ENCODE measurements around the gene SUN5. TPM values are rescaled to one million over a fixed set of nuclear protein-coding genes. Genes with fewer than 3 reads are reported as not detected.

The SUN5 gene
- total RNA-seq, 1 experiment from 2014 or later, result not detected

DNA sequence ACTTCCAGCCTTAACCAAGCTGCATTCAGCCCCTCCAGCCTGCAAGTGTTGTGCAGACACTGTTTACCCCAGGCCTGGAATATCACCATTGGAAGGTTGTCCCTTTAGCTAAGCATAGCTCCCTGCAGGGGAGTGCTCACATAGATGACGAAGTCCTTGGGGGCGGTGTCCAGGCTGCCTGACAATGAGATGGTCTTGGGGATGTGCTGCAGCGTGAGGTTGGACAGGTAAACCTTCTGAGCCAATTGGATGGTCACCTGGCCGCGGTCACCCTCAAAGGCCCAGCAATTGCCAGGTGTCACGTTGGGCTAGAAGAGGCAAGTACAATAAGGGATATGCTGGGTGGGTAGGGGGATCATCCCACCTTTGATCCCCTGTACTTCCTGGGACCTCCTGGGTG lies 18.6 kb downstream of the SUN5 start:
- H3K36me3 ChIP-seq (ENCODE audit: control insufficient read depth, insufficient read depth, low read length), result no peaks in the 10 kb centered on the region
- no peaks in the 10 kb centered on the region for H3K27me3 ChIP-seq (ENCODE audit: control insufficient read depth, insufficient read depth, low read length)
- ChIA-PET POLR2A (no interaction called here), CTCF (interaction anchor here (0.5 kb wide), 1 partner anchor 67 kb away, joined by 4 read pairs; no protein-coding TSS in a partner anchor)
- no peak for ATAC-seq
- no peak for DNase-seq (ENCODE audit: low read depth, low spot score)
- intact Hi-C loops (cut with micrococcal nuclease; ENCODE audit: unreplicated experiment) (no loop called here), in situ Hi-C loops (cut with HindIII; ENCODE audit: low pct_unique_long_range_greater_than_20kb, low sequenced_read_pairs) (no loop called here)
- TF ChIP-seq POLR2AphosphoS5 (IDR thresholded peaks at IDR 0.05; ENCODE audit: low read depth, low read length), result no peak
- no peak for TF ChIP-seq TCF7L2 (IDR thresholded peaks at IDR 0.05; ENCODE audit: low read depth, low read length)
- TF ChIP-seq, protein P1, sequence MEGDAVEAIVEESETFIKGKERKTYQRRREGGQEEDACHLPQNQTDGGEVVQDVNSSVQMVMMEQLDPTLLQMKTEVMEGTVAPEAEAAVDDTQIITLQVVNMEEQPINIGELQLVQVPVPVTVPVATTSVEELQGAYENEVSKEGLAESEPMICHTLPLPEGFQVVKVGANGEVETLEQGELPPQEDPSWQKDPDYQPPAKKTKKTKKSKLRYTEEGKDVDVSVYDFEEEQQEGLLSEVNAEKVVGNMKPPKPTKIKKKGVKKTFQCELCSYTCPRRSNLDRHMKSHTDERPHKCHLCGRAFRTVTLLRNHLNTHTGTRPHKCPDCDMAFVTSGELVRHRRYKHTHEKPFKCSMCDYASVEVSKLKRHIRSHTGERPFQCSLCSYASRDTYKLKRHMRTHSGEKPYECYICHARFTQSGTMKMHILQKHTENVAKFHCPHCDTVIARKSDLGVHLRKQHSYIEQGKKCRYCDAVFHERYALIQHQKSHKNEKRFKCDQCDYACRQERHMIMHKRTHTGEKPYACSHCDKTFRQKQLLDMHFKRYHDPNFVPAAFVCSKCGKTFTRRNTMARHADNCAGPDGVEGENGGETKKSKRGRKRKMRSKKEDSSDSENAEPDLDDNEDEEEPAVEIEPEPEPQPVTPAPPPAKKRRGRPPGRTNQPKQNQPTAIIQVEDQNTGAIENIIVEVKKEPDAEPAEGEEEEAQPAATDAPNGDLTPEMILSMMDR (IDR thresholded peaks at IDR 0.05), result no peak
- no peak for TF ChIP-seq SIN3A (IDR thresholded peaks at IDR 0.05; ENCODE audit: borderline replicate concordance, insufficient read depth, low read depth, low read length)
- TF ChIP-seq, protein P2, sequence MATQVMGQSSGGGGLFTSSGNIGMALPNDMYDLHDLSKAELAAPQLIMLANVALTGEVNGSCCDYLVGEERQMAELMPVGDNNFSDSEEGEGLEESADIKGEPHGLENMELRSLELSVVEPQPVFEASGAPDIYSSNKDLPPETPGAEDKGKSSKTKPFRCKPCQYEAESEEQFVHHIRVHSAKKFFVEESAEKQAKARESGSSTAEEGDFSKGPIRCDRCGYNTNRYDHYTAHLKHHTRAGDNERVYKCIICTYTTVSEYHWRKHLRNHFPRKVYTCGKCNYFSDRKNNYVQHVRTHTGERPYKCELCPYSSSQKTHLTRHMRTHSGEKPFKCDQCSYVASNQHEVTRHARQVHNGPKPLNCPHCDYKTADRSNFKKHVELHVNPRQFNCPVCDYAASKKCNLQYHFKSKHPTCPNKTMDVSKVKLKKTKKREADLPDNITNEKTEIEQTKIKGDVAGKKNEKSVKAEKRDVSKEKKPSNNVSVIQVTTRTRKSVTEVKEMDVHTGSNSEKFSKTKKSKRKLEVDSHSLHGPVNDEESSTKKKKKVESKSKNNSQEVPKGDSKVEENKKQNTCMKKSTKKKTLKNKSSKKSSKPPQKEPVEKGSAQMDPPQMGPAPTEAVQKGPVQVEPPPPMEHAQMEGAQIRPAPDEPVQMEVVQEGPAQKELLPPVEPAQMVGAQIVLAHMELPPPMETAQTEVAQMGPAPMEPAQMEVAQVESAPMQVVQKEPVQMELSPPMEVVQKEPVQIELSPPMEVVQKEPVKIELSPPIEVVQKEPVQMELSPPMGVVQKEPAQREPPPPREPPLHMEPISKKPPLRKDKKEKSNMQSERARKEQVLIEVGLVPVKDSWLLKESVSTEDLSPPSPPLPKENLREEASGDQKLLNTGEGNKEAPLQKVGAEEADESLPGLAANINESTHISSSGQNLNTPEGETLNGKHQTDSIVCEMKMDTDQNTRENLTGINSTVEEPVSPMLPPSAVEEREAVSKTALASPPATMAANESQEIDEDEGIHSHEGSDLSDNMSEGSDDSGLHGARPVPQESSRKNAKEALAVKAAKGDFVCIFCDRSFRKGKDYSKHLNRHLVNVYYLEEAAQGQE (IDR thresholded peaks at IDR 0.05; ENCODE audit: insufficient read depth in 1 of 2, low read depth in 2 of 2, low read length in 1 of 2), result no peak
- no peak overlapping the region for H3K27ac ChIP-seq (ENCODE audit: low read length)
- no TSS peak for BruUV-seq (replicated peaks)
- H3K4me3 ChIP-seq (ENCODE audit: low read depth in 2 of 2, low read length in 2 of 2), result no peak overlapping the region
- no peaks in the 10 kb centered on the region for H3K4me1 ChIP-seq (ENCODE audit: control insufficient read depth, insufficient read depth, low read length)
- H3K9me3 ChIP-seq (ENCODE audit: control insufficient read depth, insufficient read depth, low read depth, low read length), result no peaks in the 10 kb centered on the region

DNA sequence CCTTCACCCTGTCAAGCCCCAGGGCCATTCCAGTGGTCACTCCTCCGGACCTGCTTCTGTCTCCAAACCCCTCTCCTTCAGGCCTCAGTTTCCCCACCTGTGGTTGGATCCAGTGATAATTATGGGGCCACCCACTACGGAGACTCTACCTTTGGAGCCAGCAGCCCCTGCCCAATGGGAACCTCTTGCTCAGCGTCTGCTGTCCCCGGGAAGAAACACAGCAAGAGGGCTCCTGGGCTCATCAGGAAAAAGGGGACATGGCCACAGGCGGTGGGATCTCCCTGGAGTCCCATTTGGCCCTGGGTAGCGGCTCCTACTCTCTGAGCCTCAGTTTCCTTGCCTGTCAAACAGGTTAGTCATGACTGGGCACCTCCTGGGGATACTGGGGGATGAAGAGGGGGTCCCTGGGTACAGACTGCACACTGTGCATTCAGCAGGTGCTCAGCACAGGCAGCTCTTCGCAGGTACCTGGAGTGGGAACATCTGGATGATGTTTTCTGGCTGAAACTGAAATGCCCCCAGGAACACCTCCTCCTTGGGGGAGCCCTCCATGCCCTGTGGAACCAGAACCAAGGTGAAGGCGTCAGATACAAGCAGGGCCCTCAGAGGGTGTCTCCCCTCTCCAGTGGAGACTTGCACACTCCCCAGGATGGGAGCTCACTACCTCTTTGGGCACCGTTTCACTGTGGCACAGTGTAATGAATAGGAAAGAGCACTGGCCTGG lies 19.4 kb downstream of the SUN5 start:
- Histone ChIP-seq H3K27me3 (ENCODE audit: control insufficient read depth, insufficient read depth, low read length) (no peaks in the 10 kb centered on the region), H3K36me3 (ENCODE audit: control insufficient read depth, insufficient read depth, low read length) (no peaks in the 10 kb centered on the region), H3K9me3 (ENCODE audit: control insufficient read depth, insufficient read depth, low read depth, low read length) (no peaks in the 10 kb centered on the region), H3K4me3 (ENCODE audit: low read depth in 2 of 2, low read length in 2 of 2) (no peak overlapping the region), H3K4me1 (ENCODE audit: control insufficient read depth, insufficient read depth, low read length) (no peaks in the 10 kb centered on the region), H3K27ac (ENCODE audit: low read length) (no peak overlapping the region)
- TF ChIP-seq, protein P2 (IDR thresholded peaks at IDR 0.05; ENCODE audit: insufficient read depth in 1 of 2, low read depth in 2 of 2, low read length in 1 of 2), result no peak
- TF ChIP-seq TCF7L2 (IDR thresholded peaks at IDR 0.05; ENCODE audit: low read depth, low read length) (no peak), SIN3A (IDR thresholded peaks at IDR 0.05; ENCODE audit: borderline replicate concordance, insufficient read depth, low read depth, low read length) (no peak), POLR2AphosphoS5 (IDR thresholded peaks at IDR 0.05; ENCODE audit: low read depth, low read length) (no peak)
- TF ChIP-seq, protein P1 (IDR thresholded peaks at IDR 0.05), result no peak
- intact Hi-C loops (cut with micrococcal nuclease; ENCODE audit: unreplicated experiment), result no loop called here
- POLR2A ChIA-PET, result no interaction called here
- in situ Hi-C loops (cut with HindIII; ENCODE audit: low pct_unique_long_range_greater_than_20kb, low sequenced_read_pairs), result no loop called here
- no TSS peak for BruUV-seq (replicated peaks)
- ATAC-seq (no peak), DNase-seq (ENCODE audit: low read depth, low spot score) (no peak)
- CTCF ChIA-PET, result no interaction called here

All from Panc1 (cell line).